Measurements from ENCODE around the gene FREM2.

Gene FREM2

DNA sequence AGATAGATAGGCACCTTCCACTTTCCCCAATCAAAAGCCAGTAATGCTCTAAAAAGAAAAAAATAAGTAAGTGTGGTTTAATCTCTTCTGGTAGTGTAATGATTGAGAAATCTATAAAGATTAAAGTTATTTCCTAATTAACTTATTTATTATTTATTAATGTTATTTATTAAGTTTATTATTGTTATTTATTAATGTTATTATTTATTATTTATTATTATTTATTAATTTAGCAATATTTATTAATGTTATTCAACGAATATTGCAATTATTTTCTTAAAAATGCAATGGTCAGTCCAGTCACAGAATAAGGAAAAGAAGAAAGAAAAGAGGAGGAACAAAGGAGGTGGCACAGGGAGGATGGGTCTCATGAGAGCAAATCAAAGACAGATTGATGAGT lies 100.7 kb downstream of the FREM2 start:
- no peaks in the 10 kb centered on the region for H3K9me2 ChIP-seq (replicated peaks; ENCODE audit: insufficient read depth, low read length)
- no peak overlapping the region for H3K4me3 ChIP-seq (ENCODE audit: insufficient read depth, low read length, poor library complexity, severe bottlenecking)
- H3K4me2 ChIP-seq (ENCODE audit: low read depth, low read length, poor library complexity, severe bottlenecking) = no peak overlapping the region
- H4K20me1 ChIP-seq (ENCODE audit: low read depth, low read length) = no peaks in the 10 kb centered on the region
- no peaks in the 10 kb centered on the region for H3K79me2 ChIP-seq (ENCODE audit: insufficient read depth, low read length)
- no peak overlapping the region for H3K27ac ChIP-seq (ENCODE audit: low read depth, low read length)
- H3K9me3 ChIP-seq (ENCODE audit: insufficient read depth, low read length) = no peaks in the 10 kb centered on the region
- TF ChIP-seq, protein P1, sequence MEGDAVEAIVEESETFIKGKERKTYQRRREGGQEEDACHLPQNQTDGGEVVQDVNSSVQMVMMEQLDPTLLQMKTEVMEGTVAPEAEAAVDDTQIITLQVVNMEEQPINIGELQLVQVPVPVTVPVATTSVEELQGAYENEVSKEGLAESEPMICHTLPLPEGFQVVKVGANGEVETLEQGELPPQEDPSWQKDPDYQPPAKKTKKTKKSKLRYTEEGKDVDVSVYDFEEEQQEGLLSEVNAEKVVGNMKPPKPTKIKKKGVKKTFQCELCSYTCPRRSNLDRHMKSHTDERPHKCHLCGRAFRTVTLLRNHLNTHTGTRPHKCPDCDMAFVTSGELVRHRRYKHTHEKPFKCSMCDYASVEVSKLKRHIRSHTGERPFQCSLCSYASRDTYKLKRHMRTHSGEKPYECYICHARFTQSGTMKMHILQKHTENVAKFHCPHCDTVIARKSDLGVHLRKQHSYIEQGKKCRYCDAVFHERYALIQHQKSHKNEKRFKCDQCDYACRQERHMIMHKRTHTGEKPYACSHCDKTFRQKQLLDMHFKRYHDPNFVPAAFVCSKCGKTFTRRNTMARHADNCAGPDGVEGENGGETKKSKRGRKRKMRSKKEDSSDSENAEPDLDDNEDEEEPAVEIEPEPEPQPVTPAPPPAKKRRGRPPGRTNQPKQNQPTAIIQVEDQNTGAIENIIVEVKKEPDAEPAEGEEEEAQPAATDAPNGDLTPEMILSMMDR (IDR thresholded peaks at IDR 0.05; ENCODE audit: insufficient read depth, low read length, poor library complexity, severe bottlenecking) = no peak
- no peak for TF ChIP-seq EZH2phosphoT487 (conservative IDR thresholded peaks at IDR 0.05; ENCODE audit: low read length)
- no peak overlapping the region for H3K9ac ChIP-seq (ENCODE audit: low read length)
- H2AFZ ChIP-seq (ENCODE audit: low read depth, low read length, severe bottlenecking) = no peak overlapping the region
- H3F3A ChIP-seq (ENCODE audit: insufficient read depth) = no peaks in the 10 kb centered on the region
- H3K36me3 ChIP-seq (ENCODE audit: low read length) = no peaks in the 10 kb centered on the region
- no peaks in the 10 kb centered on the region for H3K27me3 ChIP-seq (ENCODE audit: low read length)

DNA sequence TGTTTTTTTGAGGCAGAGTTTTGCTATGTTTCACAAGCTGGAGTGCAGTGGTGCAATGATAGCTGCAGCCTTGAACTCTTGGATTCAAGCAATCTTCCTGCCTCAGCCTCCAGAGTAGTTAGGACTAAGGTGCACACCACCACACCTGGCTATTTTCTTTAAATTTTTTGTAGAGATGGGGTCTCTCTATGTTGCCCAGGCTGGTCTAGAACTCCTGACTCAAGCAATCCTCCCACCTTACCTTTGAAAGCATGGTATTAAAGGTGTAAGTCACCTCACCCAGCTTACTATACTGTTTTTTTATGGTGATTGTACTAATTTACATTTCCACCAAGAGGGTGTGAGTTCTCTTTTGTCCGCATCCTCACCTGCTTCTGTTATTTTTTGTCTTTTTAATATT lies 110.0 kb downstream of the FREM2 start:
- H3K4me2 ChIP-seq (ENCODE audit: low read depth, low read length, poor library complexity, severe bottlenecking) = no peak overlapping the region
- H3K9me2 ChIP-seq (replicated peaks; ENCODE audit: insufficient read depth, low read length) = no peaks in the 10 kb centered on the region
- H3K27me3 ChIP-seq (ENCODE audit: low read length) = no peaks in the 10 kb centered on the region
- no peak overlapping the region for H2AFZ ChIP-seq (ENCODE audit: low read depth, low read length, severe bottlenecking)
- H3F3A ChIP-seq (ENCODE audit: insufficient read depth) = no peaks in the 10 kb centered on the region
- H3K27ac ChIP-seq (ENCODE audit: low read depth, low read length) = no peak overlapping the region
- H3K4me3 ChIP-seq (ENCODE audit: insufficient read depth, low read length, poor library complexity, severe bottlenecking) = no peak overlapping the region
- H4K20me1 ChIP-seq (ENCODE audit: low read depth, low read length) = no peaks in the 10 kb centered on the region
- no peak overlapping the region for H3K9ac ChIP-seq (ENCODE audit: low read length)
- H3K9me3 ChIP-seq (ENCODE audit: insufficient read depth, low read length) = no peaks in the 10 kb centered on the region
- no peaks in the 10 kb centered on the region for H3K79me2 ChIP-seq (ENCODE audit: insufficient read depth, low read length)
- TF ChIP-seq, protein P1 (IDR thresholded peaks at IDR 0.05; ENCODE audit: insufficient read depth, low read length, poor library complexity, severe bottlenecking) = no peak
- TF ChIP-seq EZH2phosphoT487 (conservative IDR thresholded peaks at IDR 0.05; ENCODE audit: low read length) = no peak
- H3K36me3 ChIP-seq (ENCODE audit: low read length) = no peaks in the 10 kb centered on the region

DNA sequence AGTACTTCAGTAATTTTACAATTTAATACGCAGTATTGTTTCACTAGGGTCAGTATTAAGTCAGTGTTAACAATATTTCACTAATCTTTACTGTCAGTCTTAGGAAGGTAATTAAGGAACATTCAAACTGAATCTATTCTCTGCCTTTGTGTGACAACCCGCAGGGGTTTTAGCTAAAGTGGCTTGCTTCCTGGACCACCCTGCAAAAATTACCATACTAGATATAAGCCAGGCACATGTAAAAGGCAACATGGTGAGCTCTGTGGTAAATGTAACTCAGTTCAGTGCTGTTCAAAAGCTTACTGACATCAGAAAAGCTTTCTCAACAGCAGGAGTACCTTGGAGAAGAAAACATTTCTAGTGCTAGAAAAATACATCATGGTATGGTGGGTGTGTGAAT lies 116.7 kb downstream of the FREM2 start:
- Histone ChIP-seq H3K79me2 (ENCODE audit: insufficient read depth, low read length) (no peaks in the 10 kb centered on the region), H3K4me2 (ENCODE audit: low read depth, low read length, poor library complexity, severe bottlenecking) (no peak overlapping the region), H3K4me3 (ENCODE audit: insufficient read depth, low read length, poor library complexity, severe bottlenecking) (no peak overlapping the region), H2AFZ (ENCODE audit: low read depth, low read length, severe bottlenecking) (no peak overlapping the region), H3K27ac (ENCODE audit: low read depth, low read length) (no peak overlapping the region), H3F3A (ENCODE audit: insufficient read depth) (no peaks in the 10 kb centered on the region), H3K9me2 (replicated peaks; ENCODE audit: insufficient read depth, low read length) (no peaks in the 10 kb centered on the region), H4K20me1 (ENCODE audit: low read depth, low read length) (no peaks in the 10 kb centered on the region), H3K27me3 (ENCODE audit: low read length) (no peaks in the 10 kb centered on the region), H3K36me3 (ENCODE audit: low read length) (no peaks in the 10 kb centered on the region), H3K9ac (ENCODE audit: low read length) (no peak overlapping the region), H3K9me3 (ENCODE audit: insufficient read depth, low read length) (no peaks in the 10 kb centered on the region)
- TF ChIP-seq, protein P1 (IDR thresholded peaks at IDR 0.05; ENCODE audit: insufficient read depth, low read length, poor library complexity, severe bottlenecking) = no peak
- no peak for TF ChIP-seq EZH2phosphoT487 (conservative IDR thresholded peaks at IDR 0.05; ENCODE audit: low read length)
